ENCODE measurements around the gene XAGE5. TPM values are rescaled to one million over a fixed set of nuclear protein-coding genes. Genes with fewer than 3 reads are reported as not detected.
"Not testable (repeated sequence)": the region's sequence is repeated elsewhere in the genome, so short reads cannot be mapped to it uniquely, and the experiment has no call there.

The XAGE5 gene, protein sequence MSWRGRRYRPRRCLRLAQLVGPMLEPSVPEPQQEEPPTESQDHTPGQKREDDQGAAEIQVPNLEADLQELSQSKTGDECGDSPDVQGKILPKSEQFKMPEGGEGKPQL
- total RNA-seq: not detected in 2 replicates

DNA sequence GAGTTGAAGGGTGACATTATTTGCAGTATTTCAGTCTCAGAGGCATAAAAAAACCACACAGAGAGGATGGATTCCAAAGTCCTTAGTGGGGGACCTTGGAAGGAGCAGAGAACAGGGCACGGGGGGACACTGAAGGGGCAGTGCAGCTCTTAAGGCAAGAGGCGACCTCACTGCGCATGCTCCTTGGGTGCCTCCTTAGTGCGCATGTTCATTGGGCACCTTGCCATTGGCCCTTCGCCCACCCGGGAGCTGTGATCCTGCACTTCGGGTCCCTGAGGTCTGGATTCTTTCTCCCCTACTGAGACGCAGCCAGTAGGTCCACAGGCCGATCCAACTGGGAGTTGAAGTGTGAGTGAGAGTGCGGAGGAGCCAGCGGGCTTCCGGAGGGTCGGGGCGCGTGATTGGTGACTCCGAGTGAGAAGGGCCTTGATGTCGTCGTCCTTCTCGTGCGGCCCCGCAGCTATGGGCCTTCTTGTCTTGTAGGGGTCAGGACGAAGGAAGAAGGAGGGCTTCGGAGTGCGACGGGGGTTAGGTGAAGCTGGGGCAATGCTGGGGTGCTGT is at the start of gene XAGE5:
Gene XAGE5, plus strand, starts transcription at position 223 of the 561 bp plus-strand sequence. CDS start 1,280 bp downstream, outside the sequence.
- no peak for DNase-seq (ENCODE audit: low read depth)
- TF ChIP-seq, protein P1, sequence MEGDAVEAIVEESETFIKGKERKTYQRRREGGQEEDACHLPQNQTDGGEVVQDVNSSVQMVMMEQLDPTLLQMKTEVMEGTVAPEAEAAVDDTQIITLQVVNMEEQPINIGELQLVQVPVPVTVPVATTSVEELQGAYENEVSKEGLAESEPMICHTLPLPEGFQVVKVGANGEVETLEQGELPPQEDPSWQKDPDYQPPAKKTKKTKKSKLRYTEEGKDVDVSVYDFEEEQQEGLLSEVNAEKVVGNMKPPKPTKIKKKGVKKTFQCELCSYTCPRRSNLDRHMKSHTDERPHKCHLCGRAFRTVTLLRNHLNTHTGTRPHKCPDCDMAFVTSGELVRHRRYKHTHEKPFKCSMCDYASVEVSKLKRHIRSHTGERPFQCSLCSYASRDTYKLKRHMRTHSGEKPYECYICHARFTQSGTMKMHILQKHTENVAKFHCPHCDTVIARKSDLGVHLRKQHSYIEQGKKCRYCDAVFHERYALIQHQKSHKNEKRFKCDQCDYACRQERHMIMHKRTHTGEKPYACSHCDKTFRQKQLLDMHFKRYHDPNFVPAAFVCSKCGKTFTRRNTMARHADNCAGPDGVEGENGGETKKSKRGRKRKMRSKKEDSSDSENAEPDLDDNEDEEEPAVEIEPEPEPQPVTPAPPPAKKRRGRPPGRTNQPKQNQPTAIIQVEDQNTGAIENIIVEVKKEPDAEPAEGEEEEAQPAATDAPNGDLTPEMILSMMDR (IDR thresholded peaks at IDR 0.05; ENCODE audit: insufficient read depth, low read depth, low read length): no peak

DNA sequence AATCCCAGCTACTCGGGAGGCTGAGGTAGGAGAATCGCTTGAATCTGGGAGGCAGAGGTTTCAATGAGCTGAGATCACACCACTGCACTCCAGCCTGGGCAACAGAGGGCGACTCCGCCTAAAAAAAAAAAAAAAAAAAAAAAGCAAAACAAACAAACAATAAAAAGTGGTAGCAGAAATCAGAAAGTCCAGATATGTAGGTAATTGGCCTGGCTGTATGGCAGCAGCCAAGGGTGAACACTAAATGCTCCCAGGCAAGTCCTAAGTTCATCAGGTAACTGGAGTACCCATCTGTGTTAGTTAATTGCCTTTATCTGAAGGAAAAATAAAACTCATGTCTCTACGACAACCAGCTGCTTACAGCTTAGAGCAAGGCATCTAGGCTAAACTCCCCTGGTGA is 45.1 kb upstream of the XAGE5 start:
- DNase-seq (ENCODE audit: low read depth); H3K4me3 ChIP-seq (ENCODE audit: low read depth, low read length): not testable (repeated sequence)

More for the DNA sequence above, at the start of gene XAGE5:
- no peak within 1 kb of the TSS for H3K4me3 ChIP-seq (ENCODE audit: low read depth, low read length)

DNA sequence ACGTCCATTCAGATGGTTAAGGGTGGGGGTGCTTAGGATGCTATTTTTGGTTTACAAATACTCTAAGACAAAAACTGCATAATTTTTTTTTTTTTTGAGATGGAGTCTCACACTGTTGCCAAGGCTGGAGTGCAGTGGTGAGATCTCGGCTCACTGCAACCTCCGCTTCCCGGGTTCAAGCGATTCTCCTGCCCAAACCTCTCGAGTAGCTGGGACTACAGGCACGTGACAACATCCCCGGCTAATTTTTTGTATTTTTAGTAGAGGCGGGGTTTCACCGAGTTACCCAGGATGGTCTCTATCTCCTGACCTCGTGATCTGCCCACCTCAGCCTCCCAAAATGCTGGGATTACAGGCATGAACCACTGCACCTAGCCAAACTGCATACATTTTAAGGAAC is 37.6 kb upstream of the XAGE5 start:
- H3K4me3 ChIP-seq (ENCODE audit: low read depth, low read length); DNase-seq (ENCODE audit: low read depth): not testable (repeated sequence)

DNA sequence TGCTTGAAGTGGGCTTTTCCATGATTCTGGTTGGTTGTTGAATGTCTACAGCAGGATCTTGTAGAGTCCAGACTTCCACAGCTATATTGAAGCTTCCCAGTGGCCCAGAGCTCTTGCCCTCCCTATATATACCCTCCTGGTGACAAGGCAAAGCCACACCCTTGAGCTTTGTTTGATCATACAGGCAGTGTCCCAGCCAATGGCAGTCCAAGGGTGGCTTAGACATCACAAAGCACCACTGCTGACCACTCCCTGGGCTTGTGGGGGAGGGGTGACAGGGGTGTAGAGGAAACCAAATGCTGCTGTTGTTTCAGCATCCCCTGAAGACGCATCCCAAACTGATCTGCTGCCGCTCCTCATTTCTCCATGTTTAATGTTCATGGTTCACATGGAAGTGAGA is 13.8 kb upstream of the XAGE5 start, which contains the start of gene SPANXN5:
Gene SPANXN5, minus strand, starts transcription at position 101 of the 400 bp plus-strand sequence. Its CDS starts 79 bp downstream, at position 22.
- not testable (repeated sequence) for DNase-seq (ENCODE audit: low read depth); H3K4me3 ChIP-seq (ENCODE audit: low read depth, low read length)

DNA sequence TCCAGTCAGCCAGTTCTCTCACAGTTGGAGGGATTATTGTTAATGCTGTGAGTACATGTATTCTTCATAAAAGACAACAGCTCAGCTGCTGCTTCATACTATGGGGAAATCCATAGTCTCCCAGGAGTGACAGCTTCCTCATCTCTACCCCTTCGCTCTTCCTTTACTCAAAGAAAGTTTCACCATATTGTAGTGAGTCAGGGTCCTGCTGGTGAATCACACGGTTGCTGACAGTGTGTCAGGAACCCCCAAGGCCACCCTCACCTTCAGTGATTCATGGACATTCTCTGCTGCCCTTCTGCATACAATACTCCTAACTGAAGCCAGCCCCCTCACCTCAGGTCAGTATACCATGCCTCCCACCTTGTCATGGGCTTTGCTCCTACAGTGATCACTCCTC is 6.2 kb upstream of the XAGE5 start:
- H3K4me3 ChIP-seq (ENCODE audit: low read depth, low read length); DNase-seq (ENCODE audit: low read depth): not testable (repeated sequence)

DNA sequence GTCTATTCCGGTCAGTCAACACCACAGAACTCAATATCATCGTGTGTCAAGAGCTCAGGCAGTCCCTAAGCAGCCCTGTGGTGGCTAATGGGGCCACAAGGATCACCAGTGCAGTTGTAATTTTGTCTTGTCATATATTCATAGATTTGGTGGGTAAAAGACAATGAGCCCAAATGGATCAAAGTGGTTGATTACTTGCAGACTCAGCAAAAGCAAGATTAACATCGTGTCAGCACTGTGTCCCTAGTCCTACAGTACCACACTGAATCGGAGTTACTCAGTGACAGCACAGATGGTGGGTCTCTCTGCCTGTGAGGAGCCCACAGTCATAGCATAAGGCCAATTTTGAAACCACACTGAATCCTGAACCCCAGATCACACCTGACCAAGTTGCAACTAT is 8.7 kb downstream of the XAGE5 start:
- TF ChIP-seq, protein P1 (IDR thresholded peaks at IDR 0.05; ENCODE audit: insufficient read depth, low read depth, low read length): no peak
- DNase-seq (ENCODE audit: low read depth): no peak

DNA sequence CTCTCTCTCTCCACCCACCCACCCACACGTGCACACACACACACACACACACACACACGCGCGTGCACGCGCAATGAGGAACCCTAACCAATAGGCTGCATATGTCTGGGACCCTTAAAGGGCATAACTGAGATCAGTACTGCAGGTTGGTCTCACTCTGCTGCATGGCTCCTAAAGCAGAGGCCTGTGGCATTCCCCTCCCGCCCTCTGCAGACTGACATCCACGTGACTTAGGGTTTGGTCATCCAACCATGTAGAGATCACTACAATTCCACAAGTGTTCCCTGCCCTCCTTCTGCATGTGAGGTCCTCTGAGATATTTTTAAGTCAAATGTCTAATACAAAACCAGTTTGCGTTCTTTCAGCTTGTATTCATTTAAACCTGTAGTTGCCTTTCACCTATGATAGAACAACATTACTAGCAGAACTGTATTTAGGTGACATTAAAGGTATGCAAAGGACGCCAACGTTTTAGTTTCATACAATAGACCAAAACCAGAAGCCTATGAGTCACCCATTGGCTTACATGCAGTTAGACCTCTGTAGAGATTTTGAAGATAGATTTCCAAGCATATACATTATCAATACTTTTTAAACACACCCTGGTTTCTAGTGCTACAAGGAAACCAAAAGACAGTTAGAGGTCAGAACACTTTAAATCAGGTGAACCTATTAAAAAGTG is 10.1 kb downstream of the XAGE5 start:
- H3K4me3 ChIP-seq (ENCODE audit: low read depth, low read length): no peak overlapping the region
- TF ChIP-seq, protein P1 (IDR thresholded peaks at IDR 0.05; ENCODE audit: insufficient read depth, low read depth, low read length): no peak
- DNase-seq (ENCODE audit: low read depth): no peak

More for the DNA sequence above, 8.7 kb downstream of the XAGE5 start:
- H3K4me3 ChIP-seq (ENCODE audit: low read depth, low read length): no peak overlapping the region

DNA sequence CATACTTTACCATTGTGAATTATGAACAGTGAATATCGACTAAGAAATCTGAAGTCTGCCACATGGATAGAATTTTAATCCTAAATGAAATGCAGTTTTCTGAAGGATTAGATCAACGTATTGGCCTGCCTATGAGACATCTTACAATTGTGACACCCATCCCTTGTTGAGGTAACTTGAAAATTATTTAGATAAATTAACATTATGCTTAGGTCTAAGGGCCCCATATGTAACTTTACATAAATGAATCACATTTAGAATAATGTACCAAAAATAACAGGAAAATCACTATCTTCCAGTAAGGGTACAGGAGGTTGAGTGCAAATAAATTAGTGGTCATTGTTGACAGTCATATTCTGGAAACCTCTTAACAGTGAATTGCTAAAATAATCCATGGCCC is 13.5 kb downstream of the XAGE5 start:
- H3K4me3 ChIP-seq (ENCODE audit: low read depth, low read length): no peak overlapping the region
- TF ChIP-seq, protein P1 (IDR thresholded peaks at IDR 0.05; ENCODE audit: insufficient read depth, low read depth, low read length): no peak
- no peak for DNase-seq (ENCODE audit: low read depth)

DNA sequence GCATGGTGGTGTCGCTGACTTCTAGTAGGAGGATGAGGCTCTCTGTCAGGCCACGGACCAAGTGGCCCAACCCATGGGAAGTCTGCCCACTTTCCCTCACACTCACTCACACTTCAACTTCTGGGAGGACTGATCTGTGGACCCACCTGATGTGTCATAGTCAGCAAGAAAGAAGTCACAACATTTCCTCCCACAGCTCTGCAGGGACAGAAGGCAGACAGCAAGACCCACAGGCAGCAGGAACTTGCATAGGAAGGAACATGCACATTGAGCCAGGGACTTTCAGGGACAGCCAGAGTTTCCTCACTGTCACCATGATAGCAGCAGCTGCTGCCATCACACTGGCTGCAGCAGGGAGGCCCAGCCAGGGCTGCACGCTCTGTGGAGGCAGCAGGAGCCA is 19.5 kb downstream of the XAGE5 start:
- no peak overlapping the region for H3K4me3 ChIP-seq (ENCODE audit: low read depth, low read length)
- TF ChIP-seq, protein P1 (IDR thresholded peaks at IDR 0.05; ENCODE audit: insufficient read depth, low read depth, low read length): no peak
- no peak for DNase-seq (ENCODE audit: low read depth)
